ENCODE results near the gene ATP2B2.

The ATP2B2 gene

DNA sequence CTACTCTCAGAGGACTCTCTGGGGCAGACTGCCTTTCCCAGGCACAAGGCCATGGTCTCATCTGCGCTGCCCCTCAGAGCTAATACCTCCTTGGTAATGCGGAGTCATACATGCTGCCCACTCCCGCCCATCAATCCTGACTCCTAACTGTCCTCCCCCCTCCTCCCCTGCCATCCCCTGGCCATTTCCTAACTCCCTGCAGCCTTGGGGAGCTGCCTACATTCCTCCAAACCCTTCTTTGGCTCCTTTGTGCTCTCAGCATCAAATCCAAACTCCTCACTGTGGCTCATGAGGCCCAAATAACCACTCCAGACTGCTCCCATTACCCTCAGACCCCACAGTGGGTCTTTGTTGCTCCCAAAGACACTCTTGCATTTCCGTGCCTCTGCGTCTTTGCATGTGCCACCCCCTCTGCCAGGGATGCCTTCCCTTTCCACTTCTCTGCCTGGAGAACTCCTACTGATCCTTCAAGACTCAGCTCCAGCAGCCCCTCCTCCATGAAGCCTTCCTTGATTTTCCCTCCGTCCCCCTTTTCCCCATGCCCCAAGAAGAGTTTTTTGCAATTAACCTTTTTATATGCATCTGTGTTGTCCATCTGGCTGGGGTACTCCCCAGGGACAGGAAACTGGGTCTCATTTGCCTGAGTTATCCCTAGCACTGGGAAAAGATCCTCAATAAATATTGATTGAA, 5.5 kb upstream of the ATP2B2 start:
- no peak for DNase-seq (ENCODE audit: low read depth, low spot score)

GRCh38 chr3:10510086-10510742, 4.8 kb upstream of the ATP2B2 start:
- DNase-seq (ENCODE audit: low read depth, low spot score), result no peak

DNA sequence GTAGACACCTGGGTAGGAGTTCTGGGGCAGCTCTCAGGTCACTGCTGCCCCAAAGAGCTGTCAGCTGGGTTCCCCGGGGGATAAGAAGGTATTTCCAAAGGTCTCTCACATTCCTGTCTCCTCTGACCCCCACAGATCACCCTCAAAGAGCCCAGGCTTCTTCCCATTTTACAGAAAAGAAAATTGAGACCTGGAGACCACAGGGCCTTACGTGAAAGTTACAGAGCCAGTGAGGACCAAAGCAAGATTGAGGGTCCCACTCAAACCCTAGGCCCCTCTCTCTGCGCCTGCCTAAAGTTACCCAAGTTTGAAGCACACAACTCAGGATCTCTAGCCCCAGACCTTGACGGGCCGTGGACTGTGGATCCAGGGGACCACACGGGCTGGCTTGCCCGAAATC, 3.9 kb upstream of the ATP2B2 start:
- DNase-seq (ENCODE audit: low read depth, low spot score), result no peak

DNA sequence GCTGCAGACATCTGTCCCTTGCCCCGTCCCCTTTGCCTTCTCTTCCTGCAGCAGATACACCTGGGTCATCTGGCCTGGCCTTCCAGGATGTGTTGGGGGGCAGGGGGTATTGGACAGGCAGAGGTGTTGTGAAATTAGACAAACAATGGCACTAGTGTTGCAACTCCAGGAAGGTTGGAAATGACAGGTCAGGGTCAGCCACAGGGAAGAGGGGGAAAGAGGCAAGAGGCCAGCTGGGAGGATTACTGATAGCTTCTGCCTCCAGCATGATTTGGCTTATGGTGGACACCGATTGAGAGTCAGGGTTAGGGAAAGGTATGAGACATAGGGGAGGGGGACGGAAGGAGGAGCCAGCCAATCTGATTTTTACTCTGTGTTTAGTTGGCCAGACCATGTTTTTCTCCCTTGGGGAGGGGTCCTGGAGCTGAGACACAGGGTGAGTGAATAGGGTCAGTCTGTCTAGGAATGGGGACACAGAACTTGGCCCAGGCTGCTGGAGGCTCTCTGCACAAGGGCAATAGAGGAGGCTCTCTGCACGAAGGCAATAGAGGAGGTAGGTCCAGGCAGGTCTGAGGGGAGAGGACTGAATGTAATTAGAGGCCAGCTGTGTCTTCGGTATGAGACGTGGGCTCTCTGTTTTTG, 3.4 kb upstream of the ATP2B2 start:
- no peak for DNase-seq (ENCODE audit: low read depth, low spot score)

GRCh38 chr3:10508235-10508618, 2.8 kb upstream of the ATP2B2 start:
- no peak for DNase-seq (ENCODE audit: low read depth, low spot score)

GRCh38 chr3:10507331-10507730, 1.9 kb upstream of the ATP2B2 start:
- no peak for DNase-seq (ENCODE audit: low read depth, low spot score)

GRCh38 chr3:10506696-10507095, 1.3 kb upstream of the ATP2B2 start:
- DNase-seq (ENCODE audit: low read depth, low spot score), result no peak

GRCh38 chr3:10505791-10506585, 602 bp upstream of the ATP2B2 start:
- no peak for DNase-seq (ENCODE audit: low read depth, low spot score)

GRCh38 chr3:10504171-10505049, 976 bp downstream of the ATP2B2 start:
- no peak for DNase-seq (ENCODE audit: low read depth, low spot score)

DNA sequence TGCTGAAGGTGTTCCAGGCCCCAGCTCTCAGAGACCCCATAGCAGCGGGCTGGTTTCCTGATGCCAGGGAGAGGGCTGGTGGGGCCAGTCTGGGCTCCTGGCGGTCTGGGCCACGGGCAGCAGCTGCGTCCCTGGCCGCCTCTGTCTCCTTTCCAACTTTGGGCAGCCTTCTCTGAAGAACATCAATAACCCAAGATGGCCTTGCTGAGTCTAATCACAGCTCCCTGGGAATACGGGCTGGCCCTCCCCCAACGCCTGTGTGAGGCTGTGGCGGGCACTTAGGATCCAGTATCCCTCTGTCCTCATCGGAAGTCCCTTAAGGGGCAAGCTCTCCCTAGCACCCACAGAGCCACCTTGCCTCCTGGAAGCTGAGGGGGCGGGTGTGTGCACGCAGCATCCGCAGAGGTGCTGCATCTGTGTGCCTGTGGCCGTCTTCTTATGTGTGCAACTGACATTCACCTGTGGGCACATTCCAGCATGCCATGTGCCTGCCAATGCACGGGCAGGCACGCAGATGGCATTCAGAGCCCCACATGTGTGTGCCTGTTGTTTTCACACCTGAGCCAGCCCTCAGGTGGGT, 2.1 kb downstream of the ATP2B2 start:
- no peak for DNase-seq (ENCODE audit: low read depth, low spot score)

DNA sequence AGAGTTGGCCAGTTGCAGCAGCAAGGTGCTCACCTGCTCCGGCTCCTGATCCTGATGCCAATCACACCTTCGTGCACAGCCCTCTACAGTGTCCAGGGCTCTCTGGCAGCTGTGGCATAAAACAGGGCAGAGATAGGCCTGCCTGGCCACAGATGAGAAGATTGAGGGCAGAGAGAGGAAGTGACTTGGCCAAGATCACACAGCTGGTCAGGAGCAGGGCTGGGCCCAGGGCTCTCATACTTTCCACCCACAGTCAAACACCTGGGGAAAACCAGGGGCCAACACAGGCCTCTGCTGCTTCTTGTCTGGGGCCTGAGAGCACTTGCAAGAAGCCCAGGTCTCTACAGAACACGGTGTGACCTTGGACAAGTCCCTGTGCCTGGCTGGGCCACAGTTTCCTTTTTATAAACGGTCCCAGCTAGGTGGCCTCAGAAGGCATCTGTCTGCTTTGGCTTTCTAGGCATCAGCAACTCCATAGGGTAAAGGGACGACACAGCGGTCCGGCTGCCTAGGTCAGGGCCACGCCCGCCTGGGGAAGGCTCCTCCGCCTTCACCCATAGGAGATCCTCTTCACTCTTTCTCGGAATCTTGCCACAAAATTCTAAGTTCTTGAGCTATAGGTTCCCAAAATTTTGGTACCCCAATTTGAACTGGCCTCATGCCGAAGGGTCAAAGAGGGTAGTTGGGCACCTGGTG, 3.1 kb downstream of the ATP2B2 start:
- DNase-seq (ENCODE audit: low read depth, low spot score), result no peak

GRCh38 chr3:10501664-10502052, 3.7 kb downstream of the ATP2B2 start:
- no peak for DNase-seq (ENCODE audit: low read depth, low spot score)

GRCh38 chr3:10500717-10501663, 4.4 kb downstream of the ATP2B2 start:
- DNase-seq (ENCODE audit: low read depth, low spot score), result no peak

DNA sequence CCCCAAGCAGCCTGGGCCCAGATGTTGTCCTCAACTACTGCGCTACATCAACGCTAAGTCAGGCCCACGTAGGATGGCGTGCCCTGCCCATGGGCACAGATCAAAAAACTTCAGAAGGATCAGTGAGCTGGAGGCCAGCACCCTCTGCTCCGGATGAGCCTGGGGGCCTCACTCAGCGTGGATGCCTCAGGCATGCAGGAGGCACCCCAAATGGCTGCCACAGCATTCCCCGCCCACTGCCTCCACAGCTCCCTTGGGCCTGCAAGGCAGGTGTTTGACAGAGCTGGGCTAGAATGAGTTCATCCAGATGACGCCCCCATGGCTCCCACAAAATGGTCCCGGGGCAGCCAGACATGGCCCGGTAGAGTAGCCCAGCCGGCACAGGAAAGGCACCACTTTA, 7.1 kb downstream of the ATP2B2 start:
- no peak for DNase-seq (ENCODE audit: low read depth, low spot score)

- no peak for DNase-seq (ENCODE audit: low read depth, low spot score)
Observed at GRCh38 chr3:10497439-10497838, 7.9 kb downstream of the ATP2B2 start.

DNA sequence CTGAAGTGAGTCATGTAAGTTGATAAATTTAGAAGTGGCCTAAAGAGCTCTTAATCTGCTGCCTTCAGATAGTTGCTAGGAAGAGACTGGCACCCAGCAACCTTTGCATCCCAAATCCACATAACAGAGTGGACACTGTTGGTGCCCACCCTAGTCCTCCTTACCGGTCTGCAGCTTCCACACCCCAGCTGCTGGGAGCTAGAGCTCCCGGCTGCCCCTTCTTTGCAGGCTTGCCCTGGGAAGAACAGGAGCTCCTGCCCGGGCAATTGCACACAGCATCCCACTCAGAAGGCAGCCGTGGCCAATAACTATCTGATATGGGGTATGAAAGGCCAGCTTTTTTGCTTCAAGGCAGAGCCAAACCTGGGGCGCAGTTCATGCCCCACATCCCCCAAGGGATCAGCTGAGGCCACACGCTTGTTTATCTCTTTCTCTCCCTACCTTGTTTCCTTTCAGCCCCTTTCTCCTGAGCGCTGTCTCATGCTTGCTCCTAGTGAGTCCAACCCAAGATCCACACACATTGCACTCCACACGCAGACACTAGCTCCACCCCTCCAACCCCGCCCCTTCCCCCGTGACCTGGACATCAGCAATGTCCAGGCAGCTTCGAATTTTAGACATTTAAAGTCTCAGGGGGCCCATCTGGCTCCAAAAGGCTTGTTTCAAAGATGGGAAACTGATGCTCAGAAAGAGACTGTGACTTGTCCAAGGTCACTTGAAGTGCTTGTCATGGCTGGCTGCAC, 9.1 kb downstream of the ATP2B2 start:
- no peak for DNase-seq (ENCODE audit: low read depth, low spot score)

DNA sequence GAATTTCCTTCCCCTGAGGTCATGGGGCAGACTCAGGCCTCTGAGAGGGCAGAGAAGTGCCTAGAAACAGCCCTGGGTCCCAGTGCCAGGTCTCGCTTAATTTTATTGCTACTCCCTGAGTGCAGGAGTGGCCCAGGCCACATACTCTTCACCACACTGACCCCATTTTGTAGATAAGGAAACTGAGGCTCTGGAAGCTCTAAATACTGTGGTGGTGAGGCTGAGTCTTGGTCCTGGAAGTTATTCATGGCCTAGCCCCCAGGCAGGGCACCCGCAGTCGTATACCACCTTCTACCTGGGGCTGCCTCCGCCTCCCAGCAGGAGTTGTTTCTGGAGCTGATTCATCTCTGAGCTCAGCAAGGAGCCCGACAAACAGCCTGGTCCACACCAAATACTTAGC, 9.8 kb downstream of the ATP2B2 start:
- DNase-seq (ENCODE audit: low read depth, low spot score), result no peak

DNA sequence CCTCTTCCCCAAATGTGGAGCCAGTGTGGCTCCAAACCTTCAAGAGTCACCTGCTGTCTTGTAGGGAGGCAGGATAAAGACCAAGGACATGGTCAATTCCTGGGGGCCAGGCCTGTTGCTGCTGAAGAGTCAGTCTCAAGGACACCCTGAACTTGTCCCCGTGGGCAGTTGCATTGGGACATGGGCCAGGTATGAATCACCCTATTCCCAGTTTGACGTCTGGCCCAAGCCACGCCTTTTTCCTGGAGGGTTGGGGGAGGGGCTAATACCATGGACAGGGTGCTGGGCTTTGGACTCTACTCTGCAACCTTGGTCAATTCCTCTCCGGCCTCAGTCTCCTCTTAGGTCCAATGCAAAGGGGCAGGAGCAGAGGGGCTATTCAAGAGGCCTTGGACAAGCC, 10.4 kb downstream of the ATP2B2 start:
- DNase-seq (ENCODE audit: low read depth, low spot score), result no peak

- DNase-seq (ENCODE audit: low read depth, low spot score), result no peak
Observed at GRCh38 chr3:10494180-10494579, 11.2 kb downstream of the ATP2B2 start.

All from ELF-1 (cell line).